GM10847 (cell line): ENCODE data around the gene B4GALT3.

Experiments used
- POLR2A ChIP-seq: IDR thresholded peaks from 2 replicates; pipeline ENCODE4 v1.6.1; 2011; ENCODE audit not compliant: insufficient read length; ENCODE audit errors: extremely low read depth

B4GALT3 gene

GRCh38 chr1:161176468-161177111 is 717 bp downstream of the B4GALT3 start:
- no peak for TF ChIP-seq POLR2A

DNA sequence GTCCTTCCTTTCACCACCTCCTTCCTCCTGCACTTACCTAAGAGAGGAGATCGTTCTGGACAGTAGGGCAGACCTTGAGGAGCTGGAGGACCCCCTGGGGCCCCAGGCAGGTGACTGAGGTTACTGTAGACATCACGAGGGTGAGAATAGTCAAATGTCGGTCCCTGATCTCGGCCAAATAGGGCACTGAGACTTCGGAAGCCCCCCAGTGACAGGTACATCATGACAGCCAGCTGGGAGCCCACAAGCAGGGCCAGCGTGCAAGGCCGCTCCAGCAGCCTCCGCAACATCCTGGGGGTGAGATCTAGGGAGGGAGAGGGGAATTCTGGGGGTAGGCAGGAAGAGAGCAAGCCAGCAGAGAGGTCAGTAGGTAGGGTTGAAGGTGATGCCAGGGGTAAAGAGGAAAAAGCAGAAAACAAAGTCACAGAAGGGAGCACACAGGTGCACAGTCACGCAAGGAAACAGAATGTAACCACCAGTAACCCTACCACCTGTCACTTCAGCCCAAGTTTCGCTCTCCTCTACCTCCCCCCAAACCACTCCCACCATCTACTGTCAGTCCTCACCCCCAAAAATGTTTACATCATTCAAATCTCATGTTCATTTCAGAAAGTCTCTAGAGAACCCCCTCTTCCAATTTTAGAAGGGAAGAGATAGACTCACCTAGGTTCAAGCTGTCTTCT is 1.4 kb downstream of the B4GALT3 start:
- no peak for TF ChIP-seq POLR2A

GRCh38 chr1:161174911-161175310 is 2.4 kb downstream of the B4GALT3 start:
- no peak for TF ChIP-seq POLR2A

DNA sequence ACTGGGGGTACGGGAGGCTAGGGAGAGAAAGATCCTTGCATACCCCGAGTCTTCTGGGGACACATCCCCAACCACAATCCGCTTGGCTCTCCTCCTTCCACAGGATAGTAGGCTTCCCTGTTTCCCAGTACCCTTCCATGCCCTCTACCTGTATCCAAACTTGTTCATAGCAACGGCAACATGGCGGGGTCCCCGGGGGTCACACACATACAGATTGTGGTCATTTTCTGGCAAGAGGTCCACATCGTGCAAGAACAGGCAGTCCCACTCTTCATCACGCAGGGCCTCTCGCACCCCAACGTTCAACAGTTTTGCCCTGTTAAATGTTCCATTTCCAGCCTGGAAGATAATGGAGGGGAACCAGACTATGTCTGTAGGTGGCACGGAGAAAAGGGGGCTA is 3.6 kb downstream of the B4GALT3 start:
- TF ChIP-seq POLR2A, result no peak

DNA sequence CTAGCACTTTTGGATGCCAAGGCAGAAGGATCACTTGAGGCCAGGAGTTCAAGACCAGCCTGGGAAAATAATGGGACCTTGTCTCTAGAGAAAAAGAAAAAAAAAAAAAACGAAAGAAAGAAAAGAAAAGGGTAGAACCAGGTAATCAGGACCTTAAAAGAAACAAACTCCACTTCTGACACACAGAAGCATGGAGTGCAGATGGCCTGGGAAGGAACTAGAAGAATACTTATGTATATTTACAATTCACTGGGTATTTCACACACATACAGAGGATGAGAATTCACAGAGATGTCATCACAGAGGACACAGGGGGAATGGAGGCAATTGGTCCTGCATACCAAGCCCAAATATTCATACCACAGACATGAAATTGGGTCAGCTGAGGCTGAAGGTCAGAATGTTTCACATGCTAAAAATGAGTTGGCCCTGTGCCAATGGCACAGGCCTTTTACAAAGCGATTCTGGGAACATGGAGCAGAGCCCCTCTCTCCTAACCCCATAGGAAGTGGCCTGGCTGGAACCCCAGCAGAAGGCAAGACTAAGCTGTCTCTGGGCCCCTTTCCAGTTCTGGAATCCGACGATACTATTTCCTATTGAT is 4.4 kb downstream of the B4GALT3 start:
- TF ChIP-seq POLR2A, result no peak

GRCh38 chr1:161172349-161172748 is 5.0 kb downstream of the B4GALT3 start:
- TF ChIP-seq POLR2A, result no peak

- TF ChIP-seq POLR2A, result no peak
Measured at GRCh38 chr1:161171696-161172095, 5.6 kb downstream of the B4GALT3 start.

- TF ChIP-seq POLR2A, result no peak
Measured at GRCh38 chr1:161171191-161171590, 6.1 kb downstream of the B4GALT3 start.

GRCh38 chr1:161168906-161169305 is 8.4 kb downstream of the B4GALT3 start:
- no peak for TF ChIP-seq POLR2A

DNA sequence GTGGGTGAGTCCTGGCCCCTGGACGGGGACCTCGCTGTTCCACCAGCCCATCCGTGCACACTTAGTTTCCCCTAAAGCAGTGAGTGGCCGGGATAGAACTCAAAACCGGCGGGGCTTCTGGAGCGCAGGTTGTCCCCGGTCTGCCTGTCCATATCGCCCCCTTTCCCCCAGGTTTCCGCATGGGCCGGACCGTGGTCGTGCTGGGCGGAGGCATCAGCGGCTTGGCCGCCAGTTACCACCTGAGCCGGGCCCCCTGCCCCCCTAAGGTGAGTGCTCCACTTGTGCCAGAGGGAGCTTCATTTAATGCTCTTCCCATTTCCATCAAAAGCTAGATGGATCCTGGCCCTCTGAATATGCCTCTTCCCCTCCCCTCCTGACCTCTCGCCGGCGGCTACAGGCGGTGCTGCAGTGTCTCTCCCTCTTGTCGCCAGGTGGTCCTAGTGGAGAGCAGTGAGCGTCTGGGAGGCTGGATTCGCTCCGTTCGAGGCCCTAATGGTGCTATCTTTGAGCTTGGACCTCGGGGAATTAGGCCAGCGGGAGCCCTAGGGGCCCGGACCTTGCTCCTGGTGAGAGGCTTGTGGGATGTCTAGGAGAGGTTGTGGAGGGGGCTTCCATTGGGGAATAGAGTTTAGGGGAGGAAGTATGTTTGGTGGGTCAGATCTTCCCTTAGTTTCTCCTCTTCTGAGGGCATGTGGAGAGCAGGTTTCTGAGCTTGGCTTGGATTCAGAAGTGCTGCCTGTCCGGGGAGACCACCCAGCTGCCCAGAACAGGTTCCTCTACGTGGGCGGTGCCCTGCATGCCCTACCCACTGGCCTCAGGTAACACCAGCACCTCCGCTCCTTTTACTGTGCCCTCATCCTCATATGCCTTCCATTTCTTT is 10.4 kb downstream of the B4GALT3 start:
- no peak for TF ChIP-seq POLR2A

DNA sequence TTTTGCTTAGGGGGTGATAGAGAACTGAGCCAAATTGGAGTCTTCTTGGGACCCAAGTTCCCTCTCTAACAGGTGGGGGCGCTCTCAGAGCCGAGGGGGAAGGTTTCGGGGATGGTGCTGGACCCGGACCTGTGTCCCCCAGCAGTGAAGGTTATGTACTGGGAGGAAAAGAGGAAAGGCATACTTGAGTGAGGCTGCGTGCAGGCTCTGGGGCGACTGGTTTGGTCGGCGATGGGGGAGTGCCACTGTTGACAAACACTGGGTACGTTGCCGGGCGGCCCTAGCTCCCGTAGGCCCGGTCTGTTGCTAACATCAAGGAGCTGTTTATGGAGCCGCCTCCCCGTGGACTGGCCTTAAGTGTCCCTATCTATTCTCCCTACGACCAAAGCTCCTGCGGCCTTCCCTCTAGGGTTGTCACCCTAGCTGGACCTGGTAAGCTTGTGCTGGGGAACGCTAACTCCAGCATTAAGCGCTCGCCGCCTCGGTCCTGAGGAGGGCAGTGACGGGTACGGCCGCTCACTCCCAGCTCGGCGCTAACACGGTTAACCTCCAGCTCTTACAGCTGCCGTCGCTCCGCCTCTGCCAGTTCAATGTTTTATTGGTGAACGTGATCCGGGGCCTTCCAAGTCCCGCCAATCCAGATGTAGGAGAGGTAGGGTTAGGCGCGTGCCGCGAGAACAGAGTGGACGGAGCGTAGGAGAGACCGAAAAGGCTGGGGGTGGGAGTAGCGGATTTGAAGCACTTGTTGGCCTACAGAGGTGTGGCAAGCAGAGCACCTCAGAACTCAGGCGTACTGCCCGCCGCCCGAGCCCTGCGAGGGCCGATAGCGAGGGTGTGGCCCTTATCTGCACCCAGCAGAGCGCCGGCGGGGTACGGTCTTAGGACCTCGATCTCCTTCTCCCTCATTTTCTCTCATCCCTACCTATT is 11.3 kb downstream of the B4GALT3 start, which contains the start of gene PPOX:
PPOX (plus strand) TSS at position 685 of the 927 bp plus-strand sequence. CDS start 422 bp downstream, outside the sequence.
- TF ChIP-seq POLR2A, result peak; percentile 85

- no peak for TF ChIP-seq POLR2A
Measured at GRCh38 chr1:161164901-161165610, 12.3 kb downstream of the B4GALT3 start.

- TF ChIP-seq POLR2A, result no peak
Measured at GRCh38 chr1:161163793-161164192, 13.5 kb downstream of the B4GALT3 start.

- no peak for TF ChIP-seq POLR2A
Measured at GRCh38 chr1:161162806-161163205, 14.5 kb downstream of the B4GALT3 start.
